A172 (cell line): Measurements from ENCODE around the gene CD4. TPM values are rescaled to one million over a fixed set of nuclear protein-coding genes. Genes with fewer than 3 reads are reported as not detected.
"Not testable (repeated sequence)": the region's sequence is repeated elsewhere in the genome, so short reads cannot be mapped to it uniquely, and the experiment has no call there.

Source experiments
- DNase-seq: peaks from one replicate; pipeline ENCODE4 v3.0.0-alpha.2; 2015; ENCODE audit warnings: low spot score
- total RNA-seq: library from RNA; depleted of rRNA; stranded (reverse); fragments of >200 nt; shearing (Covaris generic); gene quantifications from 2 replicates; pipeline ENCODE4 v1.2.3, GENCODE V29; 2014; rRNA removed

The CD4 gene
- total RNA-seq, 1 experiment from 2014 or later, result not detected

- DNase-seq, result no peak
Observed at GRCh38 chr12:6868211-6869048, 79.1 kb downstream of the CD4 start.

DNA sequence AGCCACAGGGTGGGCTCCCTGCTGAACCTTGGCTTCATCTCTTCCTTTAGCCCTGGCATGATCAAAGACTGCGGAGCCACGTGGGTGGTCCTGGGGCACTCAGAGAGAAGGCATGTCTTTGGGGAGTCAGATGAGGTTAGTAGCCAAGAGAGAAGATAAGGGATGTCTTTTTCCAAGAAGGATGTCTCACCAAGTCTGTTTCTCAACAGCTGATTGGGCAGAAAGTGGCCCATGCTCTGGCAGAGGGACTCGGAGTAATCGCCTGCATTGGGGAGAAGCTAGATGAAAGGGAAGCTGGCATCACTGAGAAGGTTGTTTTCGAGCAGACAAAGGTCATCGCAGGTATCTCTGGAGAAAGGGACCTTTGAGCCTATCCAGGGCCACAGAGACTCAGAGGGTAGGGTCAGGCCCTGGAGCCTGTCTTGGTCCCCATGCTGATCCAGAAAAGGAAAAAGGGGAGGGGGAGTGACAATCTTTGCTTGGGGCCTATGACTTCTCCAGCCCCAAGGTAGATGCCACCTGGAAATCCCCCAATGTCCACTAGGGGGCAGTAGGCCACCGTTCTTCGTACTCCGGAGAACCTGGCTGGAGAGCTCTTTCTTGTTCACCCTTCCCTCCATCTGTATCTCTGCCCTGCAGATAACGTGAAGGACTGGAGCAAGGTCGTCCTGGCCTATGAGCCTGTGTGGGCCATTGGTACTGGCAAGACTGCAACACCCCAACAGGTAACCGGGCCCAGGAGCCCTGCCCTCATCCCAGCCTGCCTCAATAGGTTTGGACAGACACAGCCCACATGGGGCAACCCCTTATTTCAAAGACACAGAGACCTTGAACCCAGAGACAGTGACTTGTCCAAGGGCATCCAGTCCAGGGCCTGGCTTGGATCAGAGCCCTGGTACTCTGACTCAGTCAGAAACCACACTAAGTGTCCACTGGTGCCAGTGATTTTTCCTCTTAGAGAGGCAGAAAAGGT is 80.0 kb downstream of the CD4 start:
- DNase-seq, result peak; percentile 51

DNA sequence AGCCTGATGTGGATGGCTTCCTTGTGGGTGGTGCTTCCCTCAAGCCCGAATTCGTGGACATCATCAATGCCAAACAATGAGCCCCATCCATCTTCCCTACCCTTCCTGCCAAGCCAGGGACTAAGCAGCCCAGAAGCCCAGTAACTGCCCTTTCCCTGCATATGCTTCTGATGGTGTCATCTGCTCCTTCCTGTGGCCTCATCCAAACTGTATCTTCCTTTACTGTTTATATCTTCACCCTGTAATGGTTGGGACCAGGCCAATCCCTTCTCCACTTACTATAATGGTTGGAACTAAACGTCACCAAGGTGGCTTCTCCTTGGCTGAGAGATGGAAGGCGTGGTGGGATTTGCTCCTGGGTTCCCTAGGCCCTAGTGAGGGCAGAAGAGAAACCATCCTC is 81.0 kb downstream of the CD4 start:
- not testable (repeated sequence) for DNase-seq

Other genes with a start within 250 kb of the CD4 start
- 2.1 TPM in 2 replicates for gene IFFO1, start 233.5 kb upstream of the CD4 start, total RNA-seq
- 53.9 and 59.8 TPM in 2 replicates for gene NOP2, start 221.2 kb upstream of the CD4 start, total RNA-seq
- gene CHD4, start 182.1 kb upstream of the CD4 start, total RNA-seq, result 164 and 201 TPM in 2 replicates
- 2.5 TPM in 2 replicates for gene LPAR5, start 153.6 kb upstream of the CD4 start, total RNA-seq
- 0.65 TPM in 1 of 2 replicates, not detected in the other for gene ACRBP, start 142.1 kb upstream of the CD4 start, total RNA-seq
- gene ING4, start 126.4 kb upstream of the CD4 start, total RNA-seq, result 23.7 and 27.4 TPM in 2 replicates
- 6.4 and 9.2 TPM in 2 replicates for gene ZNF384, start 100.2 kb upstream of the CD4 start, total RNA-seq
- 0.24 and 2.3 TPM in 2 replicates for gene PIANP, start 88.7 kb upstream of the CD4 start, total RNA-seq
- gene COPS7A, start 65.5 kb upstream of the CD4 start, total RNA-seq, result 40.7 and 45.7 TPM in 2 replicates
- 168 and 187 TPM in 2 replicates for gene MLF2, start 36.4 kb upstream of the CD4 start, total RNA-seq
- gene PTMS, start 23.2 kb upstream of the CD4 start, total RNA-seq, result 86.8 and 166 TPM in 2 replicates
- gene LAG3, start 17.0 kb upstream of the CD4 start, total RNA-seq, result not detected in 2 replicates
- 5.3 and 12.3 TPM in 2 replicates for gene GPR162, start 32.3 kb downstream of the CD4 start, total RNA-seq
- gene P3H3, start 38.9 kb downstream of the CD4 start, total RNA-seq, result 6.9 and 7.4 TPM in 2 replicates
- 0.19 and 5.1 TPM in 2 replicates for gene GNB3, start 51.4 kb downstream of the CD4 start, total RNA-seq
- gene CDCA3, start 61.8 kb downstream of the CD4 start, total RNA-seq, result 30.8 and 52.8 TPM in 2 replicates
- 87.3 and 104 TPM in 2 replicates for gene USP5, start 62.6 kb downstream of the CD4 start, total RNA-seq
- gene TPI1, start 78.0 kb downstream of the CD4 start, total RNA-seq, result 675 and 790 TPM in 2 replicates
- 7.9 and 10.2 TPM in 2 replicates for gene SPSB2, start 83.8 kb downstream of the CD4 start, total RNA-seq
- gene LRRC23, start 115.3 kb downstream of the CD4 start, total RNA-seq, result 8.3 and 14.4 TPM in 2 replicates
- 21.5 and 24.7 TPM in 2 replicates for gene ENO2, start 125.1 kb downstream of the CD4 start, total RNA-seq
- 3.1 and 6.6 TPM in 2 replicates for gene ATN1, start 138.4 kb downstream of the CD4 start, total RNA-seq
- not detected in 2 replicates for gene RNU7-1, start 154.3 kb downstream of the CD4 start, total RNA-seq
- gene C12orf57, start 154.5 kb downstream of the CD4 start, total RNA-seq, result 1.8 TPM in 1 of 2 replicates, not detected in the other
- gene PTPN6, start 161.8 kb downstream of the CD4 start, total RNA-seq, result 0.31 and 0.48 TPM in 2 replicates
- 172 and 183 TPM in 2 replicates for gene PHB2, start 181.1 kb downstream of the CD4 start, total RNA-seq
- gene EMG1, start 181.4 kb downstream of the CD4 start, total RNA-seq, result 42.6 and 50.5 TPM in 2 replicates
- 9.2 and 14.7 TPM in 2 replicates for gene LPCAT3, start 228.9 kb downstream of the CD4 start, total RNA-seq